ENCODE data around the gene TNFRSF14. TPM values are rescaled to one million over a fixed set of nuclear protein-coding genes. Genes with fewer than 3 reads are reported as not detected.

TNFRSF14 gene
- total RNA-seq, 1 experiment from 2014 or later: 24.4 TPM

GRCh38 chr1:2513939-2514652 is 42.1 kb upstream of the TNFRSF14 start:
- no peak for DNase-seq
- no peaks in the 10 kb centered on the region for H3K27me3 Mint-ChIP-seq (ENCODE audit: unreplicated experiment)
- H3K36me3 Mint-ChIP-seq (ENCODE audit: insufficient read depth, unreplicated experiment): peaks cover 26% of the 10 kb centered on the region
- H3K4me1 Mint-ChIP-seq (ENCODE audit: low read depth, unreplicated experiment): no peaks in the 10 kb centered on the region
- TF ChIP-seq CTCF (IDR thresholded peaks at IDR 0.05; ENCODE audit: unreplicated experiment): no peak
- no TSS peak for BruUV-seq (replicated peaks)
- no peaks in the 10 kb centered on the region for H3K9me3 Mint-ChIP-seq (ENCODE audit: low read depth, unreplicated experiment)
- intact Hi-C loops (cut with micrococcal nuclease; ENCODE audit: unreplicated experiment): no loop called here
- H3K27ac Mint-ChIP-seq (ENCODE audit: unreplicated experiment): no peak overlapping the region
- no peak overlapping the region for H3K4me3 Mint-ChIP-seq (ENCODE audit: low read depth, unreplicated experiment)
- CTCF ChIA-PET: no interaction called here

GRCh38 chr1:2514863-2515762 is 41.1 kb upstream of the TNFRSF14 start:
- no peak for DNase-seq
- no peak for TF ChIP-seq CTCF (IDR thresholded peaks at IDR 0.05; ENCODE audit: unreplicated experiment)
- CTCF ChIA-PET: no interaction called here
- H3K9me3 Mint-ChIP-seq (ENCODE audit: low read depth, unreplicated experiment): no peaks in the 10 kb centered on the region
- H3K27ac Mint-ChIP-seq (ENCODE audit: unreplicated experiment): no peak overlapping the region
- no peak overlapping the region for H3K4me3 Mint-ChIP-seq (ENCODE audit: low read depth, unreplicated experiment)
- no peaks in the 10 kb centered on the region for H3K4me1 Mint-ChIP-seq (ENCODE audit: low read depth, unreplicated experiment)
- H3K36me3 Mint-ChIP-seq (ENCODE audit: insufficient read depth, unreplicated experiment): peaks cover 27% of the 10 kb centered on the region
- no peaks in the 10 kb centered on the region for H3K27me3 Mint-ChIP-seq (ENCODE audit: unreplicated experiment)
- intact Hi-C loops (cut with micrococcal nuclease; ENCODE audit: unreplicated experiment): no loop called here
- no TSS peak for BruUV-seq (replicated peaks)

- Mint-ChIP-seq H3K4me1 (ENCODE audit: low read depth, unreplicated experiment) (no peaks in the 10 kb centered on the region), H3K27ac (ENCODE audit: unreplicated experiment) (no peak overlapping the region), H3K4me3 (ENCODE audit: low read depth, unreplicated experiment) (no peak overlapping the region), H3K36me3 (ENCODE audit: insufficient read depth, unreplicated experiment) (peaks cover 32% of the 10 kb centered on the region), H3K27me3 (ENCODE audit: unreplicated experiment) (no peaks in the 10 kb centered on the region), H3K9me3 (ENCODE audit: low read depth, unreplicated experiment) (no peaks in the 10 kb centered on the region)
- intact Hi-C loops (cut with micrococcal nuclease; ENCODE audit: unreplicated experiment): no loop called here
- CTCF ChIA-PET: no interaction called here
- no TSS peak for BruUV-seq (replicated peaks)
- DNase-seq: no peak
- TF ChIP-seq CTCF (IDR thresholded peaks at IDR 0.05; ENCODE audit: unreplicated experiment): no peak
Measured at GRCh38 chr1:2515763-2516080, 40.4 kb upstream of the TNFRSF14 start.

- Mint-ChIP-seq H3K4me1 (ENCODE audit: low read depth, unreplicated experiment) (no peaks in the 10 kb centered on the region), H3K27ac (ENCODE audit: unreplicated experiment) (no peak overlapping the region), H3K4me3 (ENCODE audit: low read depth, unreplicated experiment) (no peak overlapping the region), H3K27me3 (ENCODE audit: unreplicated experiment) (no peaks in the 10 kb centered on the region), H3K9me3 (ENCODE audit: low read depth, unreplicated experiment) (no peaks in the 10 kb centered on the region), H3K36me3 (ENCODE audit: insufficient read depth, unreplicated experiment) (peaks cover 34% of the 10 kb centered on the region)
- CTCF ChIA-PET: no interaction called here
- no TSS peak for BruUV-seq (replicated peaks)
- intact Hi-C loops (cut with micrococcal nuclease; ENCODE audit: unreplicated experiment): no loop called here
- DNase-seq: no peak
- no peak for TF ChIP-seq CTCF (IDR thresholded peaks at IDR 0.05; ENCODE audit: unreplicated experiment)
Measured at GRCh38 chr1:2516124-2516523, 40.0 kb upstream of the TNFRSF14 start.

Measured in Calu3 (cell line).